Stimulated activated effector memory CD8-positive, alpha-beta T cell treated with anti-CD3 and anti-CD28 coated beads, Interleukin-12 subunit alpha, Interleukin-12 subunit beta, amount 100 ng/mL, for 72 hours (primary cell): Measurements from ENCODE around the gene TBX10.
A peak's percentile ranks its signal among the peaks of the same experiment; 100 is the strongest.
"Not testable (repeated sequence)": the region's sequence is repeated elsewhere in the genome, so short reads cannot be mapped to it uniquely, and the experiment has no call there.

Experiments
- ATAC-seq: fragments of 150-1000 bp; cut with Tn5 transposase; 2 replicates; pipeline ENCODE4 v1.10.0; 2021
- DNase-seq, 2 donors: peaks; one replicate each; pipeline ENCODE4 v3.0.0; 2021 to 2022; ENCODE audit warnings: low spot score in 2 of 2
- H3K27ac Mint-ChIP-seq: one replicate; pipeline ENCODE4 v1.8.0; 2022; ENCODE audit warnings: mild to moderate bottlenecking, mixed read lengths
- H3K36me3 Mint-ChIP-seq: one replicate; pipeline ENCODE4 v1.8.0; 2022; ENCODE audit warnings: mild to moderate bottlenecking, mixed read lengths
- H3K4me1 Mint-ChIP-seq: one replicate; pipeline ENCODE4 v1.8.0; 2022; ENCODE audit warnings: mixed read lengths
- H3K4me3 Mint-ChIP-seq: one replicate; pipeline ENCODE4 v1.8.0; 2022; ENCODE audit warnings: mild to moderate bottlenecking, mixed read lengths
- H3K9me3 Mint-ChIP-seq: one replicate; pipeline ENCODE4 v1.8.0; 2022; ENCODE audit warnings: mixed read lengths

The TBX10 gene

DNA sequence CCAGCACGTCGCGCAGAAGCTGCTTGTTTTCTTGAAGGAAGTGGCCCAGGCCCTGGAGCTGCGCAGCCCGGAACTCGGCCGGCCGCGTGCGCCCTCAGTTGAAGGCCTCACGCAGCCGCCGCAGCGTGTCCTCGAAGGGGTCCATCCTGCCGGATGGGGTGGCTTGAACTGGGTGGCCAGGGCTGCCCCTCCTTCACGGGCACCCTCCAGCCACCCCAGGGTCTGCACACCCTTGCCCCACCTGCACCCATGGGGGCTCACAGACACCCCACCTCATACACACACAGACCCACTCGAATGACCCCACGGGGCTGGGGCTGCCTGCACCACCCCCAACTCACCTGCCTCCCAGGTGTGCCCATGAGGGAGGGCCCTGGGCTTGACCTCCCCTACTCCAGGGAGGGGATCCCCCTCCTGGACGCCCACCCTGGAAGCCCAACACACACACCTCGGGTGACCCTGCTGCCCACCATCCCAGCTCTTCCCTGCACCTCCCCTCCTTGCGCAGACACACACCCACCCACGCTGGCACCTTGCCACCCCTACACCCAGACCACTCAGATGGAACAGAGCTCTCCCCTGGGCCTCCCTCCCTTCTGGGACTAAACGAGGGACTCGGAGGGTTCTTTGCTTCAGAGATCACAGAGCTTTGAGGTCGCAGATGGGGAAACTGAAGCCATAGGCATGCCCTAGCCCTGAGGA lies 28.1 kb upstream of the TBX10 start:
- Mint-ChIP-seq H3K4me1 (no peaks in the 10 kb centered on the region), H3K36me3 (no peaks in the 10 kb centered on the region), H3K27ac (no peak overlapping the region), H3K4me3 (no peak overlapping the region), H3K9me3 (no peaks in the 10 kb centered on the region)
- ATAC-seq: peak; percentile 9
- no peak for DNase-seq

DNA sequence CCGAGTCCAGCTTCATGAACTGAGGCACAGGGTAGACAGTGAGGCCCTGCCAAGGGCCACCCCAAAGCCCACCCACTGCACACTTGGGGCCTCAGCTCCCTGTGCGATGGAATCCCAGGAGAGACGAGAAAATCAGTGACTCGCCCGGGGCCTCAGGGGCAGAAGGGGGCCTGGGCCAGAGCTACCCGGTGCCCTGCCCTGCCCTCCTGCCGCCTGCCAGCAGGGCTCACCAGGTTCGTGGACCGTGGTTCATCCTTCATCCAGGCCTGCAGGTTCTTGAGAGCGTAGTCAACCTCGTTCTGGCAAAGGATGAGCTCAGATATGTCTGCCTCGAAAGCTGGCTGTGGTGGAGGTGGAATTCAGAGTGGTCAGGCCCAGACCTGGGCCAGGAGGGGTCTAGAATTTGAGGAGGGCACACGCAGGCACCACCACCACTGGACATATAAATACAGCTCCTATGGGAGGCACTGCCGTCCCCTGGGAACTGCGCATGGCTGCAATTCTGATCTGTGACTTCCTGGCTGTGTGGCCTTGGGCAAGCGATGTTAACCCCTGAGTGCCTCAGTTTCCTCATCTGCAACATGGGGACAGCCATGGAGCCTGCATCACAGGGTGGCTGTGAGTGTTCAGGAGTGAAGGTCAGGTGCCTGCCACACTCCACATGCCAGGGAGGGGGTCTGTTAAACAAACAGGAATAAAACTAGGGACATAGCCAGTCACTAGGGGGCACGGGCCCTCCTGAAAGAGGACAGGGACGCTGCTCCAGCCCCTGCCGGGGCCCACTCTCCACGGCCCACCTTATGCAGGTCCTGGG lies 27.3 kb upstream of the TBX10 start:
- DNase-seq (no peak), ATAC-seq (no peak)
- H3K36me3 Mint-ChIP-seq: no peaks in the 10 kb centered on the region
- no peaks in the 10 kb centered on the region for H3K4me1 Mint-ChIP-seq
- H3K27ac Mint-ChIP-seq: no peak overlapping the region
- H3K4me3 Mint-ChIP-seq: no peak overlapping the region
- H3K9me3 Mint-ChIP-seq: no peaks in the 10 kb centered on the region

DNA sequence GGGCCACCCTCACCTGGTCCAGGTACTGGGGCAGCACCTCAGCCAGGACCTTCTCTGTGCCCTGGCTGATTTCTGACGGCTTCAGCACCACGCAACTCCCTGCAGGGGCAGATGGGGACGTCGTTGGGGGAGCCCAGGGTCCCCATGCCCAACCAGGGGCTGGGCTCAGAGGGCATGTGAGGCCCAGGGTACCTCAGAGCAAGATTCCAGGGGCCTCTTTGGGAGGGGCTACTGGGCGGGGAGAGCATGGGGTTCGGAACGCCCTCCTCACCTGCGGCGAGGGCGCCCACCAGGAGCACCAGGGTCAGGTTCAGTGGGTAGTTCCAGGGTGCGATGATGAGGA lies 26.7 kb upstream of the TBX10 start:
- DNase-seq: no peak
- Mint-ChIP-seq H3K36me3 (no peaks in the 10 kb centered on the region), H3K4me1 (no peaks in the 10 kb centered on the region), H3K9me3 (no peaks in the 10 kb centered on the region), H3K27ac (no peak overlapping the region), H3K4me3 (no peak overlapping the region)
- no peak for ATAC-seq

DNA sequence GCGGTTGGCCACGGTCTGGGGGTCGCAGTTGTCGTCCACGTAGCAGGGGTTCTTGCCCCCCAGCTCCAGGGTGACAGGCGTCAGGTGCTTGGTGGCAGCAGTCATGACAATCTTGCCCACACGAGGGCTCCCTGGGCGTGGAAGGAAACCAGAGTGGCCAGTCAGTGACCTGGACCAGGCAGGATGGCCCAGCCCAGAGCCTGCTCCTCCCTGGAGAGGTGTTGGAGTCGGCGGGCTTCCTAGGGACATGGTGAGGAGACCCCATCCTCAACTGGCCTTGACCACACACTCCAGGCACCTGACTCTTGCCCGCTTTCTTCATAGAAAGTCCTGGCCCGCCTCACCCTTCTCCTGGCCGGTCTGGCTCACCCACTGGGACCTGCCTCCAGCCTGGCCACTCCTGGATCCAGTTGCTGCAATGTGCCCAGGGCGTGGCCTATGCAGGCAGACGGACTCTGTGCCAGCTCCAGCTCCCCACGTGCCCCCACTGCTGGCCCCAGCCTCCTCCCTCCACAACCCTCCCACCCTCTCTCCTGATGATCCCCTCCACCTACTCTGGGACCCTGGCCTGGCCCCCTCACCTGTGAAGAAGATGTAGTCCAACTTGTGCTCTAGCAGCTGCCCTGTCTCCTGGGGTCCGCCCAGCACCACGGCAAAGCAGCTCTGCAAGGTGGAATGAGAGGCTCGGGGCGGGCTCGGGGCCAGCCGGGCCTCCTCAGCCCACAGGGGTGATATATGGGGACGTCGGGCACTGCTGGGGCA lies 26.2 kb upstream of the TBX10 start:
- H3K27ac Mint-ChIP-seq: no peak overlapping the region
- no peaks in the 10 kb centered on the region for H3K9me3 Mint-ChIP-seq
- ATAC-seq (no peak), DNase-seq (no peak)
- H3K4me1 Mint-ChIP-seq: no peaks in the 10 kb centered on the region
- no peaks in the 10 kb centered on the region for H3K36me3 Mint-ChIP-seq
- H3K4me3 Mint-ChIP-seq: no peak overlapping the region

DNA sequence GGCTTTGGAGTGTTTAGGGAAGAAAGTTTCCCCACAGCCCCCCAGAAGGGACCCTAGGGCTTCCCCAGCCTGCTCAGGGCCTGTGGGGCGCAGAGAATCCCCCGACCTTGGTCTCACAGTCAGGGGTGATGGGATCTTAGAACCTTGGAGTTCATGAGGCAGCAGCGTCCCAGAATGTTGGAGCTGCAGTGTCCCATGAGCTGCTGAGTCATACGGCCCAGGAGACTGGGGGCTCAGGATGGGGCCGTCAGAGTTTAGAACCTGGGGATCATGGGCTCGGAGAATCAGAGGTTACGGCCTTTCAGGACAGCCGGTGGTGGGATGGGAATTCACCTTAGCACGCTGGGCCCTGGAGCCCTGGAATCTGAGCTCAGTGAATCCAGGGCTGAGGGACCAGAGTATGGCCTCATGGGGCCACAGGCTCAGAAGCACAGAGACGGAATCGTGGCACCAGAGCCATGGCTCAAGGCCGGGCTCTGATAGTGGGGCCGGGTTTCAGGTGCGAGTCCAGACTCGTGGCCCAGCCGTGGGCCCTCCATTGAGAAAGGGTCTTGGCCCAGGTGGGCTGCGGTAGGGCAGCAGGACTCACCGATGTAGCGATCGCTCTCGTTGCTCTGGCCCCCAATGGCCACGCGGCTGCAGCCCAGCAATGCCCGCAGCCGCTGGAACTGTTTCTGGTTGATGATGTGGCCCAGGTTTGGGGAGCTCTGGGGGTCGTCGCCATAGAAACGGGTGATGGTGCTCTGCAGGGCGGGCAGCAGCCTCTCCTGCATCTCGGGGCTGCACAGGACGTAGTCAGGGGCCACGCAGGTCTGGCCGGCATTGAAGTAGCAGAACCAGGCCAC lies 25.4 kb upstream of the TBX10 start:
- no peak overlapping the region for H3K27ac Mint-ChIP-seq
- no peaks in the 10 kb centered on the region for H3K9me3 Mint-ChIP-seq
- H3K4me1 Mint-ChIP-seq: no peaks in the 10 kb centered on the region
- DNase-seq: no peak
- H3K4me3 Mint-ChIP-seq: no peak overlapping the region
- H3K36me3 Mint-ChIP-seq: no peaks in the 10 kb centered on the region
- no peak for ATAC-seq

DNA sequence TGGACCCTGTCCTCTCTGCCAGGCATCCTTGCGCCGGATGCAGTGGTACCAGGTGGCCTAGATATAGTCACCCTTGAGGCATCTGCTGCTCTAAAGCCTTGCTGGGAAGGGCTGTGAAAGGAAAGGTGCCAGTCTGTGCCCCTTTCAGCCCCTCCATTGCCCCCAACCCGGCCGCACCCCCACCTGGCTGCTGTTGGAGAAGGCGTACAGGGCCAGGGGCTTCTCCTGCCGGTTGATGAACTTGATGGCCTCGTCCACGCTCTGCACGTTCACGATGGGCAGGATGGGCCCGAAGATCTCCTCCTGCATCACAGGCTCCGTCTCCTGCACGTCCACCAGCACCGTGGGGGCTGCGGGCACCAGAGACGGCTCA lies 24.6 kb upstream of the TBX10 start:
- no peak overlapping the region for H3K27ac Mint-ChIP-seq
- no peaks in the 10 kb centered on the region for H3K4me1 Mint-ChIP-seq
- no peaks in the 10 kb centered on the region for H3K9me3 Mint-ChIP-seq
- ATAC-seq (no peak), DNase-seq (no peak)
- no peaks in the 10 kb centered on the region for H3K36me3 Mint-ChIP-seq
- H3K4me3 Mint-ChIP-seq: no peak overlapping the region

DNA sequence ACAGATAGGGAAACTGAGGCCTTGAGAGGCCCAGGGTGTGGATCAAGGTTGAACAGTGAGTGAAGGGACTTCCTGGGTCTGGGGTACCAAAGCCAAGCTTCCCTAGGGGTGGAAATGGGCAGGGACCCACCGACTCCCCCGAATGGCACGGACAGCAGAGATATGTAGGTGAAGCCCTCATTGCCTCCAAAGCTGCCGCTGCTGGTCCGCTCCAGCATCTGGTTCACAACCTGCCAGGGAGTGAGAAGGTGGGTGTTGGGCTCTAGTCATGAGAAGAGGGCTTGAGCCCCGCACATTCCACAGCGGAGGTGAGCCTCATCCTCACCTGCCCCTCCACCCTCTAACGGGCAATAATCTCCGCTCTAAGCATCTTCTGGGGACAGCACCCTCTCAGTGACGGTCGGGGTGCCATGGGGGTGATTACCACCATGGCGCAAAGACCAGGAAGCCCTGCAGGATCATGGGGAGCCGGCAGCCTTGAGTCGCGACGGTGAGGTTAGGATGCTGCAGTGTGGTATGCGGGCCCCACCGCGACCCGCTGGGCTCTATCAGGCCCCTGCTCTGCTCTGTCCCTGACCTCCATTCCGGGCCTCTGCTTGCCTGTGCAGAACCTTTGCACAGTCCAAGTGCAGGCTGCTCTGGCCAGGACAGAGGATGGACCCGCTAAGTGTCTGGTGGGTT lies 24.1 kb upstream of the TBX10 start:
- peaks cover 5% of the 10 kb centered on the region for H3K4me1 Mint-ChIP-seq
- H3K9me3 Mint-ChIP-seq: no peaks in the 10 kb centered on the region
- H3K36me3 Mint-ChIP-seq: no peaks in the 10 kb centered on the region
- H3K4me3 Mint-ChIP-seq: no peak overlapping the region
- DNase-seq (no peak), ATAC-seq (no peak)
- no peak overlapping the region for H3K27ac Mint-ChIP-seq

DNA sequence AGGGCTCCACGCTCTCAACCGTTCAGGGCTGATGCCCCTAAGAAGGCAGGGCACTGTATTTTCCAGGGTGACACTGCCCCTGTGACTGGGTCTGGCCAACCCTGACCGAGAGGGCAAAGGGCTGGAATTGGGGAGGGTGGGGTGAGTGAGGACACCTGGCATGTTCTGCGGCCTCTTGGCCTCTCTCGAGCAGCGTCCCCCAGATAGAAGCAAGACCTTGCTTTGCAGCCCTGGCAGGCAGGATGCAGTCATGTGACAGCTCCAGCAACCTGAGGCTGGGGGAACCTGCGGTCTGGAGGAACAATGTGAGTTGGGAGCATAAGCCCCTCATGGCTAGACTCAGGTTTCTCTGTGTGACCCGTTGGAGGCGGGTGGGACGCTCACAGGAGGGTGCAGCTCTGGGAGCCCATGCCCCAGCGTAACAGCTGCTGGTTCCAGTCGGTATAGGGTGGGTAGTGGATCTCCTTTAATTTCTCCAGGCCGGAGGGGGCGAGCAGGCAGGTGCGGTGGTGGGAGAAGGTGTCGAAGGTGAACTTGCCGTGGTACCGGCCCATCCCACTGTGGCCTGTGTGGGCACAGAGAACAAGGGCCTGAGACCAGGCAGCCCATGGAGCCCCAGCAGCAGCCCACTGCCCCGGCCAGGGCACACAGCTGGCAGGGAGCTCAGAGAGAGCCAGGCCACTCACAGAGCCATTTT lies 23.4 kb upstream of the TBX10 start:
- Mint-ChIP-seq H3K27ac (no peak overlapping the region), H3K4me1 (peaks cover 7% of the 10 kb centered on the region), H3K9me3 (no peaks in the 10 kb centered on the region), H3K36me3 (no peaks in the 10 kb centered on the region), H3K4me3 (no peak overlapping the region)
- no peak for DNase-seq
- ATAC-seq: no peak

DNA sequence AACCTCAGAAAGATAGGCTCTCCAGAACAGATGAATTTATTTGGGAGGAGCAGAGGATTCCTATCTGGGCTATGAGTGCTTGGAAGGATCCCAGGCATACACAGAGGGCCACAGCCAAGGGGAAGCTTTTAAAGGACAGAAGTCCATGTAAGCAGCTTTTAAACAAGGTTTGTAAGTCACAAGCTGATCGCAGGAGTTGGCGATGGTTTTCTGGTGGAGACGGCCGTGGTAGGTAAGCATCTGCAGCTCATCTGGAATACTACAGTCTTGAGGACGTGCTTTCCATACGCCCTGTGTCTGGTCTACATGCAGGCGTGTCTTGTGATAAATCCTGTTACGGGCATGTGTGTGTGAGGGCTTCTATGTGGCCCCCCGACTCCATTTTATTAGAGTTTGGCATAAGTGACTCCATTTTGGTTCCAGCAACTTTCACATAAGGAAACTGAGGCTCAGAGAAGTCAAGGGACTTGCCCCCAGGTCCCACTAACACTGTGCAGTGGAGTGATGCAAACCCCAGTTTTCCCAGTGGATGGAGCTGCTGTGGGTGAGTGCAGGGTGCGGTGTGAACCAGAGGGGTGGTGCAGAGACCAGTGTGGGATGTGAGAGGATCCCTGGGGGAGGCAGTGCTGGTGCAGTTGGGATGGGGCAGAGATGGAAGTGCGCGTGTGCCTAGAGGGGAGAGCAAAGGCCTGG lies 22.7 kb upstream of the TBX10 start:
- ATAC-seq (no peak), DNase-seq (no peak)
- Mint-ChIP-seq H3K4me3 (no peak overlapping the region), H3K27ac (no peak overlapping the region), H3K9me3 (no peaks in the 10 kb centered on the region), H3K36me3 (no peaks in the 10 kb centered on the region), H3K4me1 (peaks cover 7% of the 10 kb centered on the region)

DNA sequence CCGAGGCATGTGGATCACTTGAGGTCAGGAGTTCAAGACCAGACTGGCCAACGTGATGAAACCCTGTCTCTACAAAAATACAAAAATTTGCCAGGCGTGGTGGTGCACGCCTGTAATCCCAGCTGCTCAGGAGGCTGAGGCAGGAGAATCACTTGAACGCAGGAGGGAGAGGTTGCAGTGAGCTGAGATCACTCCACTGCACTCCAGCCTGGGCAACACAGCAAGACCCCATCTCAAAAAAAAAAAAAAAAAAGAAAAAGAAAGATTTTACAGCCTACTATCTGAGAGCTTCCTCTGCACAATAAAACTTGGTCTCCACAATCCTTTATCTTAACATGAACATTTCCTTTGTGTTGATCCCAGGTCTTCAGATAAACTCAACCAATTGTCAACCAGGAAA lies 21.2 kb upstream of the TBX10 start:
- not testable (repeated sequence) for H3K27ac Mint-ChIP-seq, H3K9me3 Mint-ChIP-seq, DNase-seq, H3K4me3 Mint-ChIP-seq, ATAC-seq, H3K36me3 Mint-ChIP-seq
- H3K4me1 Mint-ChIP-seq: peaks cover 15% of the 10 kb centered on the region

DNA sequence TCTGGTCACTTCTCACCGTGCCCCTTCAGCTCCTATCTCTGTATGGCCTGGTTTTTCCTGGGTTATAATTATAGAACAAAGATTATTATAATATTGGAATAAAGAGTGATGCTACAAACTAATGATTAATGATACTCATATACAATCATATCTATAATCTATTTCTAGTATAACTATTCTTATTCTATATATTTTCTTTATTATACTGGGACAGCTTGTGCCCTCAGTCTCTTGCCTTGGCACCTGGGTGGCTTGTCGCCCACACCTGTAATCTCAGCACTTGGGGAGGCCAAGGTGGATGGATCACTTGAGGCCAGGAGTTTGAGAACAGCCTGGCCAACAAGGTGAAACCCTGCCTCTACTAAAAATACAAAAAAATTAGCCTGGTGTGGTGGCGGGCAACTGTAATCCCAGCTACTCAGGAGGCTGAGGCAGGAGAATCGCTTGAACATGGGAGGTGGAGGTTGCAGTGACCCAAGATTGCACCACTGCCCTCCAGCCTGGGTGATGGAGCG lies 20.1 kb upstream of the TBX10 start:
- H3K4me3 Mint-ChIP-seq, DNase-seq, H3K27ac Mint-ChIP-seq, ATAC-seq, H3K9me3 Mint-ChIP-seq, H3K36me3 Mint-ChIP-seq: not testable (repeated sequence)
- peaks cover 15% of the 10 kb centered on the region for H3K4me1 Mint-ChIP-seq

DNA sequence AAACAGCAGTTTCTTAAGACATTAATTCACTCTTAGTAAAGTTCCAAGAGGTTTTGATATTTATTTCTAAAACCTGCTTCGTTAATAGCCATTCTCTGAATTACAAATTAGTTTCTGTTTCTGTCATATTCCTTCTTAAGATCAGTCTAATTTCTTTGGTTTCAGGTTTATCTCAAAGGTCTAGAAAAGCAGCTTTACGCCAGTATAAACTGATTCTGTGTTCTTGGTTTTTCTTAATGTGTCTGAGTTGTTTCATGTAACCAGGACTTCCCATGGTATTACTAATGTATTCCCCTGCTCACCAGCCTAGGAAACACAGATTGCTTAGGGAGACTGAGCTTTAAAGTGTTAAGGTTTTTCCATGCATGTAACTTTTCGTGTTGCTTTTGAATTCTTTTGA lies 17.7 kb upstream of the TBX10 start:
- Mint-ChIP-seq H3K4me1 (peaks cover 15% of the 10 kb centered on the region), H3K9me3 (no peaks in the 10 kb centered on the region), H3K4me3 (no peak overlapping the region), H3K27ac (no peak overlapping the region), H3K36me3 (no peaks in the 10 kb centered on the region)
- DNase-seq (no peak), ATAC-seq (peak; percentile 75)

DNA sequence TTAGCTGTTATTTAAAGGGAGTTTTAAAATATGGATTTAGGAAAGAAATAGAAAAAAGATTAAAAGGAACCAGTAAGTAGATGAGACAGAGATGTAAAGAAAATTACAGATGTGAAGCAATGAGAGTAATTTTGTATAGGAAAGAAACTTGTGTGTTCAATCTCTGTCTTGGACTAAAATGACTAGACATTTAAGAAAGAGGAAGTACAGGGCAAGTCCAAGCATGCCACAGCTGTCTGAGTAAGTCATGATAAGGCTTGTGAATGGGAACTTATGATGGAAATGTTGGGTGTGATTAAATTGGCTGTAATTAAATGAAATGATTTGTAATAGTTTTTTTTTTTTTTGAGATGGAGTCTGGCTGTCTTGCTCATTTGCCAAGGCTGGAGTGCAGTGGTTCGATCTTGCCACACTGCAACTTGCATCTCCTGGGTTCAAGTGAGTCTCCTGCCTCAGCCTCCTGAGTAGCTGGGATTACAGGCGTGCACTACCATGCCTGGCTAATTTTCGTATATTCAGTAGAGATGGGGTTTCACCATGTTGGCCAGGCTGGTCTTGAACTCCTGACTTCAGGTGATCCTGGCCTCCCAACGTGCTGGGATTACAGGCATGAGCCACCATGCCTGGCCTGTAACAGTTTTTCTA lies 16.8 kb upstream of the TBX10 start:
- Mint-ChIP-seq H3K4me3 (no peak overlapping the region), H3K27ac (no peak overlapping the region), H3K9me3 (no peaks in the 10 kb centered on the region), H3K4me1 (peaks cover 15% of the 10 kb centered on the region), H3K36me3 (no peaks in the 10 kb centered on the region)
- no peak for DNase-seq
- peak; percentile 46 for ATAC-seq
